Stimulated activated naive B cell treated with anti-CD40 and anti-IgM and Interleukin-4, amounts not matched to agents 10 μg/mL and 1 μg/mL and 100 μg/mL, for 72 hours (primary cell): ENCODE measurements around the gene UBTD1.
"Not testable (repeated sequence)": the region's sequence is repeated elsewhere in the genome, so short reads cannot be mapped to it uniquely, and the experiment has no call there.

Experiments used
- ATAC-seq, 2 donors: fragments of 150-1000 bp; cut with Tn5 transposase; replicated peaks; 2 replicates each; pipeline ENCODE4 v1.10.0; 2021; ENCODE audit warnings: moderate library complexity in 1 of 2
- DNase-seq: peaks from one replicate; pipeline ENCODE4 v3.0.0; 2021
- H3K27ac Mint-ChIP-seq: one replicate; pipeline ENCODE4 v1.8.0; 2022; ENCODE audit warnings: mild to moderate bottlenecking, mixed read lengths
- H3K27me3 Mint-ChIP-seq, 2 donors: one replicate each; pipeline ENCODE4 v1.8.0; 2022; ENCODE audit warnings: mixed read lengths in 2 of 2
- H3K36me3 Mint-ChIP-seq, 2 donors: one replicate each; pipeline ENCODE4 v1.8.0; 2022; ENCODE audit warnings: mixed read lengths in 2 of 2, mild to moderate bottlenecking in 1 of 2
- H3K4me1 Mint-ChIP-seq, 2 donors: one replicate each; pipeline ENCODE4 v1.8.0; 2022; ENCODE audit warnings: mixed read lengths in 2 of 2, mild to moderate bottlenecking in 1 of 2
- H3K4me3 Mint-ChIP-seq, 2 donors: one replicate each; pipeline ENCODE4 v1.8.0; 2022; ENCODE audit warnings: mild to moderate bottlenecking in 2 of 2, mixed read lengths in 2 of 2, moderate library complexity in 1 of 2
- H3K9me3 Mint-ChIP-seq, 2 donors: one replicate each; pipeline ENCODE4 v1.8.0; 2022; ENCODE audit warnings: mixed read lengths in 2 of 2, mild to moderate bottlenecking in 1 of 2

Gene UBTD1

GRCh38 chr10:97546456-97547270 is 47.9 kb downstream of the UBTD1 start:
- H3K36me3 Mint-ChIP-seq = no peaks in the 10 kb centered on the region
- no peaks in the 10 kb centered on the region for H3K9me3 Mint-ChIP-seq
- H3K4me3 Mint-ChIP-seq = no peak overlapping the region
- H3K4me1 Mint-ChIP-seq = peaks cover 13 to 17% of the 10 kb centered on the region in 2 donors
- peaks cover 0 to 4% of the 10 kb centered on the region in 2 donors for H3K27me3 Mint-ChIP-seq
- ATAC-seq (no peak), DNase-seq (no peak)
- H3K27ac Mint-ChIP-seq = no peak overlapping the region

- Mint-ChIP-seq H3K4me3 (no peak overlapping the region), H3K27ac (no peak overlapping the region), H3K4me1 (peaks cover 8 to 11% of the 10 kb centered on the region in 2 donors), H3K36me3 (no peaks in the 10 kb centered on the region), H3K9me3 (no peaks in the 10 kb centered on the region), H3K27me3 (peaks cover 0 to 4% of the 10 kb centered on the region in 2 donors)
- ATAC-seq (no peak), DNase-seq (no peak)
These were observed 48.5 kb downstream of the UBTD1 start for GRCh38 chr10:97547271-97547600.

- DNase-seq = no peak
- Mint-ChIP-seq H3K27me3 (peaks cover 0 to 4% of the 10 kb centered on the region in 2 donors), H3K36me3 (no peaks in the 10 kb centered on the region), H3K27ac (no peak overlapping the region), H3K4me1 (peaks cover 3 to 4% of the 10 kb centered on the region in 2 donors), H3K9me3 (no peaks in the 10 kb centered on the region), H3K4me3 (no peak overlapping the region)
- ATAC-seq = no peak
These were observed 49.2 kb downstream of the UBTD1 start for GRCh38 chr10:97547962-97548361.

GRCh38 chr10:97548828-97549455 is 50.2 kb downstream of the UBTD1 start:
- H3K4me3 Mint-ChIP-seq = no peak overlapping the region
- no peak overlapping the region for H3K27ac Mint-ChIP-seq
- H3K36me3 Mint-ChIP-seq = no peaks in the 10 kb centered on the region
- ATAC-seq (no peak), DNase-seq (no peak)
- H3K4me1 Mint-ChIP-seq = peaks cover 0 to 4% of the 10 kb centered on the region in 2 donors
- no peaks in the 10 kb centered on the region for H3K9me3 Mint-ChIP-seq
- peaks cover 0 to 4% of the 10 kb centered on the region in 2 donors for H3K27me3 Mint-ChIP-seq

- Mint-ChIP-seq H3K4me1 (peaks cover 0 to 4% of the 10 kb centered on the region in 2 donors), H3K36me3 (no peaks in the 10 kb centered on the region), H3K27me3 (peaks cover 0 to 4% of the 10 kb centered on the region in 2 donors), H3K4me3 (no peak overlapping the region), H3K9me3 (no peaks in the 10 kb centered on the region), H3K27ac (peak overlapping the region; percentile 14)
- DNase-seq = no peak
- no peak for ATAC-seq
These were observed 51.0 kb downstream of the UBTD1 start for GRCh38 chr10:97549587-97550322.

GRCh38 chr10:97550336-97551149 is 51.8 kb downstream of the UBTD1 start:
- no peak overlapping the region for H3K27ac Mint-ChIP-seq
- peaks cover 0 to 4% of the 10 kb centered on the region in 2 donors for H3K27me3 Mint-ChIP-seq
- DNase-seq = no peak
- no peaks in the 10 kb centered on the region for H3K36me3 Mint-ChIP-seq
- H3K4me3 Mint-ChIP-seq = no peak overlapping the region
- ATAC-seq = no peak
- H3K9me3 Mint-ChIP-seq = no peaks in the 10 kb centered on the region
- H3K4me1 Mint-ChIP-seq = peaks cover 0 to 4% of the 10 kb centered on the region in 2 donors

- Mint-ChIP-seq H3K4me3 (no peak overlapping the region), H3K27me3 (peaks cover 0 to 4% of the 10 kb centered on the region in 2 donors), H3K4me1 (peaks cover 0 to 4% of the 10 kb centered on the region in 2 donors), H3K9me3 (peaks cover 0 to 1% of the 10 kb centered on the region in 2 donors), H3K27ac (no peak overlapping the region), H3K36me3 (peaks cover 0 to 2% of the 10 kb centered on the region in 2 donors)
- DNase-seq (no peak), ATAC-seq (no peak)
These were observed 52.5 kb downstream of the UBTD1 start for GRCh38 chr10:97551271-97551670.

- peaks cover 0 to 1% of the 10 kb centered on the region in 2 donors for H3K9me3 Mint-ChIP-seq
These were observed 54.9 kb downstream of the UBTD1 start for GRCh38 chr10:97553575-97554031.

GRCh38 chr10:97554336-97554735 is 55.6 kb downstream of the UBTD1 start:
- not testable (repeated sequence) for DNase-seq, H3K9me3 Mint-ChIP-seq, H3K4me1 Mint-ChIP-seq, ATAC-seq, H3K36me3 Mint-ChIP-seq, H3K27ac Mint-ChIP-seq, H3K4me3 Mint-ChIP-seq, H3K27me3 Mint-ChIP-seq

More at GRCh38 chr10:97553575-97554031, 54.9 kb downstream of the UBTD1 start:
- ATAC-seq (peak; percentile 97 to 98), DNase-seq (peak; percentile 21)
- H3K27ac Mint-ChIP-seq = no peak overlapping the region
- H3K27me3 Mint-ChIP-seq = no peaks in the 10 kb centered on the region
- H3K36me3 Mint-ChIP-seq = peaks cover 0 to 2% of the 10 kb centered on the region in 2 donors
- no peak overlapping the region for H3K4me3 Mint-ChIP-seq
- H3K4me1 Mint-ChIP-seq = peaks cover 0 to 4% of the 10 kb centered on the region in 2 donors

- not testable (repeated sequence) for H3K4me1 Mint-ChIP-seq, H3K27ac Mint-ChIP-seq, H3K36me3 Mint-ChIP-seq, H3K27me3 Mint-ChIP-seq, ATAC-seq, H3K4me3 Mint-ChIP-seq, H3K9me3 Mint-ChIP-seq, DNase-seq
These were observed 56.8 kb downstream of the UBTD1 start for GRCh38 chr10:97555541-97555940.

- not testable (repeated sequence) for H3K36me3 Mint-ChIP-seq, H3K27me3 Mint-ChIP-seq, H3K27ac Mint-ChIP-seq, DNase-seq, H3K4me1 Mint-ChIP-seq, H3K4me3 Mint-ChIP-seq, H3K9me3 Mint-ChIP-seq, ATAC-seq
These were observed 62.1 kb downstream of the UBTD1 start for GRCh38 chr10:97560731-97561381.

GRCh38 chr10:97561386-97562077 is 62.8 kb downstream of the UBTD1 start:
- not testable (repeated sequence) for ATAC-seq, DNase-seq, H3K27me3 Mint-ChIP-seq, H3K27ac Mint-ChIP-seq, H3K4me1 Mint-ChIP-seq, H3K4me3 Mint-ChIP-seq, H3K36me3 Mint-ChIP-seq, H3K9me3 Mint-ChIP-seq

GRCh38 chr10:97562329-97562728 is 63.6 kb downstream of the UBTD1 start:
- not testable (repeated sequence) for H3K36me3 Mint-ChIP-seq, ATAC-seq, H3K4me3 Mint-ChIP-seq, H3K9me3 Mint-ChIP-seq, DNase-seq, H3K27ac Mint-ChIP-seq, H3K27me3 Mint-ChIP-seq, H3K4me1 Mint-ChIP-seq
